ENCODE measurements around the gene GRAMD4.

GRAMD4 gene

GRCh38 chr22:46723882-46724281 lies 103.7 kb downstream of the GRAMD4 start:
- DNase-seq (ENCODE audit: low read depth), result no peak

DNA sequence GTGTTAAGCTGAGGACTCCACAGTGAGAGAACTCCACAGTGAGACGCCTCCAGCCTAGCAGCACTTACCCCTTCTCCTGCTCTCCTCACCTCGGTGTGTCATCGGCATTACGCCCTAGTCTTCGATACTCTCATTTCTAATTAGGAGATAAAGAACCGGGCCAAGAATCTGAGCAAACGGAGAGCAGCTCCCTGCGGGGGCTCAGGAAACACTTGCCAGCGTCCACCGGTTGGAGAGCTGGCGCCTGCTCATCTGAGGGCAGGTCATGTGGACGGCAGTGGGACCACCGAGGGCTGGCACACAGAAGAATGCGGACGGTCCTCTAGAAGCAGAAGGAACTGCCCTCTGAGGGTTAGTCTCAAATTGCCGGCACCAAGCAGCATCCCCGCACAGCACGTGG lies 104.9 kb downstream of the GRAMD4 start:
- DNase-seq (ENCODE audit: low read depth), result no peak

GRCh38 chr22:46726066-46726985 lies 106.1 kb downstream of the GRAMD4 start:
- no peak for DNase-seq (ENCODE audit: low read depth)

DNA sequence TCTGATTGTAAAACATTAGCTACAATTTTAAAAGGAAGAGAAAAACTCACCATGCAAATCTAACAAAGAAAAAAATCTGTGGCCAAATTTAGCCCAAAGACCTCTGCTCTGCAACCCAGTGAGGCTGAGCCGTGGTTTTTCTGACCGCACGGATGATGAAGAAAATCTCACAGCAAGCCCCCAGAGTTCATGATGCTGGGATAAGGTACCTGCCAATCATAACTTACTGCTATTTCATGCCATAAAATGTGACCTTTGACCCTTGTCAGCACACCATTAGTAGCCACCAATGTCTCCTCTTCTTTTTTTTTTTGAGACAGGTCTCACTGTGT lies 106.8 kb downstream of the GRAMD4 start:
- no peak for DNase-seq (ENCODE audit: low read depth)

DNA sequence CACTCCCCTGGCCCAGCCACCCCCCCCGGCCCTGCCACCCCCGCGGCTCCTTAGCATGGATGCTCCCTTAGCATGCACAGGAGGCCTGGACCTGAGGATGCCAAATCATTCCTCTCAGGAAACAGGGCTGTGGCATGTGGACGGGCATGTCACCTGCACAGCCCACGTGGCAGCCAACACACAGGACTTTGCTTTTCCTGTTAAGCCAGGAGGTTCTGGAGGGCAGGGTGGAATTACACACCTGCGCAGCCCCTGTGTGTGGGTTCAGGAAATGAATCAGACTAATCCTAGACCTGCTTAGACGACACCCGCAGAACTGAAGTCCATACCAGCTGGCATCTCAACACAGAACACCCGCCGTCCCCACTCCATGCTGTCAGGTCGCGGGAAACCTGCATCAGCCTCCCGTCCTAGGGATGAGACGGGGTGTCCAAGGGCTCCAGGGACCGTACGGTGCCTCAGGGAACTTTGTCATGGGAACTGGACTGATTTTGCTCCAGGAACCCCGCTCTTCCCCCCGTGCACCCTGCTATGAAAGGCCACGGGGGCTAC lies 107.7 kb downstream of the GRAMD4 start:
- DNase-seq (ENCODE audit: low read depth), result no peak

DNA sequence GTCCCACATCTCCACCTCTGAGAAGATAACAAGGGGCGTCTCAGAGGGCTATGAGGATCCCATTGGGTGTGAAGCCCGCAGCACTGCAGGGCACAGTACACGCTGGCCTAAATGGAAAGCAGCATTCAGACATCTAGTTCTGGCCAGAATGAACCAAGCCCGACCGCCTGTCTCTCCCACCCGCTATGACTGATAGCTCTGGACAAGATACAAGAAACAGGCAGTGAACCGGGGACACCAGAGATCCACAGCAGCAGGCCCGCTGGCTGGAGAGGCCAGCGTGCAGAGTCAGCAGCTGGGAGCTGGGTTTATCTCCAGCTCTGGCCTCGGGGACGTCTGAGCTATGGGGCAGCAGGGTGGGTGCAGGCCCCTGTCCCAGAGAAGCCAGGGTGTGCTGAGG lies 108.3 kb downstream of the GRAMD4 start:
- DNase-seq (ENCODE audit: low read depth), result no peak

Data from activated T-helper 9 cell treated with anti-CD3 and anti-CD28 coated beads, Interleukin-2, amount 50 U/mL, for 16 hours (primary cell).